HepG2 (cell line): ENCODE measurements around the gene TACC3. TPM values are rescaled to one million over a fixed set of nuclear protein-coding genes. Genes with fewer than 3 reads are reported as not detected.
A peak's percentile ranks its signal among the peaks of the same experiment; 100 is the strongest.

Source experiments
- FOXP1 ChIP-seq, 2 experiments: fragments of 450-650 bp in 1 of 2; IDR thresholded peaks; 2 replicates each; pipeline ENCODE4 v1.6.1; 2017 to 2018; ENCODE audit warnings: antibody characterized with exemption in 1 of 2
- HIVEP1 ChIP-seq: sonication (generic); formaldehyde crosslinking; IDR thresholded peaks from 2 replicates; pipeline ENCODE4 v1.4.0; 2020; ENCODE audit warnings: mild to moderate bottlenecking, missing genetic modification reagents
- HNRNPLL ChIP-seq: fragments of 200-400 bp; formaldehyde crosslinking; IDR thresholded peaks from 2 replicates; pipeline ENCODE4 v1.6.1; 2017; ENCODE audit warnings: mild to moderate bottlenecking, low read depth, low read length; ENCODE audit not compliant: poor library complexity, severe bottlenecking
- KDM6A ChIP-seq: IDR thresholded peaks from 2 replicates; pipeline ENCODE4 v1.6.1; 2016; ENCODE audit warnings: low read depth
- SALL2 ChIP-seq: sonication (generic); formaldehyde crosslinking; IDR thresholded peaks from 2 replicates; pipeline ENCODE4 v1.8.1; 2023; ENCODE audit warnings: mild to moderate bottlenecking, missing genetic modification reagents, inconsistent platforms
- SRSF4 ChIP-seq: fragments of 200-400 bp; formaldehyde crosslinking; IDR thresholded peaks from one replicate; pipeline ENCODE4 v1.6.1; 2018; ENCODE audit warnings: mild to moderate bottlenecking, low read depth, low read length, moderate library complexity; ENCODE audit not compliant: poor library complexity, severe bottlenecking
- ZNF282 ChIP-seq: fragments of 450-650 bp; IDR thresholded peaks from 2 replicates; pipeline ENCODE4 v1.6.1; 2018; ENCODE audit not compliant: partially characterized antibody
- polyA plus RNA-seq, 8 experiments: library from polyadenylated mRNA; depleted of rRNA in 3 of 8; stranded (reverse) in 7 of 8; unstranded in 1 of 8; fragments of >200 nt; fragmentation: Illumina TruSeq in 4 of 8; extraction: Trizol in 4 of 8; gene quantifications; 2 replicates each; pipeline versions ENCODE4 v1.2.1 to v1.2.3, GENCODE V29; 2011 to 2016; ENCODE audit warnings: low read depth in 4 of 8, missing spikeins in 1 of 8, mixed read lengths in 1 of 8; ENCODE audit not compliant: insufficient read depth in 1 of 8
- total RNA-seq, 5 experiments: library from RNA; depleted of rRNA; stranded (reverse); fragments of >200 nt; fragmentation: Illumina TruSeq; extraction: Trizol; gene quantifications; 2 replicates each; pipeline ENCODE4 v1.2.3, GENCODE V29; 2016; ENCODE audit warnings: low read depth in 1 of 5
- TF ChIP-seq, protein P1 (sequence below): sonication (generic); formaldehyde crosslinking; IDR thresholded peaks from 2 replicates; pipeline ENCODE4 v1.4.0; 2020; ENCODE audit warnings: missing genetic modification reagents, borderline replicate concordance
- TF ChIP-seq, protein P2 (sequence below): sonication (generic); formaldehyde crosslinking; IDR thresholded peaks from 2 replicates; pipeline ENCODE4 v1.5.0; 2020; ENCODE audit warnings: missing genetic modification reagents, mild to moderate bottlenecking, borderline replicate concordance
- TF ChIP-seq, protein P3 (sequence below): sonication (generic); formaldehyde crosslinking; IDR thresholded peaks from 2 replicates; pipeline ENCODE4 v1.4.0; 2020; ENCODE audit warnings: missing genetic modification reagents
- TF ChIP-seq, protein P4 (sequence below): sonication (generic); formaldehyde crosslinking; IDR thresholded peaks from 2 replicates; pipeline ENCODE4 v1.9.0; 2021; ENCODE audit warnings: missing genetic modification reagents, mild to moderate bottlenecking, borderline replicate concordance
- TF ChIP-seq, protein P5 (sequence below): sonication (generic); formaldehyde crosslinking; IDR thresholded peaks from 2 replicates; pipeline ENCODE4 v1.4.0; 2020; ENCODE audit warnings: missing genetic modification reagents
- TF ChIP-seq, protein P6 (sequence below): sonication (generic); formaldehyde crosslinking; IDR thresholded peaks from 2 replicates; pipeline ENCODE4 v1.5.1; 2020; ENCODE audit warnings: missing genetic modification reagents, mild to moderate bottlenecking, borderline replicate concordance
- TF ChIP-seq, protein P7 (sequence below): sonication (generic); formaldehyde crosslinking; IDR thresholded peaks from 2 replicates; pipeline ENCODE4 v1.4.0; 2020; ENCODE audit warnings: missing genetic modification reagents

Gene TACC3
- total and polyA plus RNA-seq, 2 of the 13 experiments (the other 11 are each of a cell fraction or from before 2014, with no cell fraction given): 20.3 to 21.2 TPM

DNA sequence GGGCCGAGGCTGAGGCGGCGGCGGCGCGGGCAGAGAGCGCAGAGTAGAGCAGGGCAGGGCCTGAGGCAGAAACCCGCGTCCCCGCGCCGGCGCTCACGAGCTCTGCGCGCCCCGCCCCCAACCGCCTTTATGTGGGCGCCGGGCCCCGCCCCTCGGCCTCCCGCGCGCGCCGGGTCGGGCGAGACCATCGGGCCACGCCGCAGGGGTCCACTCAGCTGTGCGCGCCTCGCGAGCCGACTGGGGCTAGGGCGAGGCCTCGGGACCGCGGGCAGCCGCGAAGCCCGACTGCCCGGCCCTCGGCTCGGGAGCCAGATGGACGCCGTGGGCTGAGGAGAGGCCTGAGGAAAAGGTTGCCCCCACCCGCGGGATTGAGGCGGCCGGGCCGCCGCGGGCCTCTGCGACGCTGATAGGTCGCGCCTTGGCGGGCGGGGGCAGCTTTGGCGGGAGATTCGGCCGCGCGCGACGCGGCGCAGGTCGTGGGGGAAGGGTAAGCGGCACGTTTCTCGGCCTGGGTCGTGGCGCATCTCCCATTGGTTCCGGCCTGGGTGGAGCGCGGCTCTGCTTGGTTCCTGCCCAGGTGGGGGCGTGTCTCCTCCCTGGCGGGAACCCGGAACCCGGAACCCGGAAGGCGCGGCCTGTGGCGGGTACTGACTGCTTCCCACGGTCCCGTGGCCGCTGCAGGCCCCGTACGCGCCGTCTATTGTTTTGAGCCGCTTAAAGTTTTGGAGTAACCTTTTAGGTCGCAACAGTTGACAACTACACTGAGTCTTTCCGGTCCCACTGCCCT, 8.9 kb upstream of the TACC3 start, which contains the start of gene SLBP (continued):
- TF ChIP-seq, protein P1, sequence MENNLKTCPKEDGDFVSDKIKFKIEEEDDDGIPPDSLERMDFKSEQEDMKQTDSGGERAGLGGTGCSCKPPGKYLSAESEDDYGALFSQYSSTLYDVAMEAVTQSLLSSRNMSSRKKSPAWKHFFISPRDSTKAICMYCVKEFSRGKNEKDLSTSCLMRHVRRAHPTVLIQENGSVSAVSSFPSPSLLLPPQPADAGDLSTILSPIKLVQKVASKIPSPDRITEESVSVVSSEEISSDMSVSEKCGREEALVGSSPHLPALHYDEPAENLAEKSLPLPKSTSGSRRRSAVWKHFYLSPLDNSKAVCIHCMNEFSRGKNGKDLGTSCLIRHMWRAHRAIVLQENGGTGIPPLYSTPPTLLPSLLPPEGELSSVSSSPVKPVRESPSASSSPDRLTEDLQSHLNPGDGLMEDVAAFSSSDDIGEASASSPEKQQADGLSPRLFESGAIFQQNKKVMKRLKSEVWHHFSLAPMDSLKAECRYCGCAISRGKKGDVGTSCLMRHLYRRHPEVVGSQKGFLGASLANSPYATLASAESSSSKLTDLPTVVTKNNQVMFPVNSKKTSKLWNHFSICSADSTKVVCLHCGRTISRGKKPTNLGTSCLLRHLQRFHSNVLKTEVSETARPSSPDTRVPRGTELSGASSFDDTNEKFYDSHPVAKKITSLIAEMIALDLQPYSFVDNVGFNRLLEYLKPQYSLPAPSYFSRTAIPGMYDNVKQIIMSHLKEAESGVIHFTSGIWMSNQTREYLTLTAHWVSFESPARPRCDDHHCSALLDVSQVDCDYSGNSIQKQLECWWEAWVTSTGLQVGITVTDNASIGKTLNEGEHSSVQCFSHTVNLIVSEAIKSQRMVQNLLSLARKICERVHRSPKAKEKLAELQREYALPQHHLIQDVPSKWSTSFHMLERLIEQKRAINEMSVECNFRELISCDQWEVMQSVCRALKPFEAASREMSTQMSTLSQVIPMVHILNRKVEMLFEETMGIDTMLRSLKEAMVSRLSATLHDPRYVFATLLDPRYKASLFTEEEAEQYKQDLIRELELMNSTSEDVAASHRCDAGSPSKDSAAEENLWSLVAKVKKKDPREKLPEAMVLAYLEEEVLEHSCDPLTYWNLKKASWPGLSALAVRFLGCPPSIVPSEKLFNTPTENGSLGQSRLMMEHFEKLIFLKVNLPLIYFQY (CRISPR knock-in tag): peak; percentile 89; the same call in 1 of the 2 replicates
- no peak for TF ChIP-seq SRSF4
- TF ChIP-seq ZNF282: no peak
- TF ChIP-seq, protein P2, sequence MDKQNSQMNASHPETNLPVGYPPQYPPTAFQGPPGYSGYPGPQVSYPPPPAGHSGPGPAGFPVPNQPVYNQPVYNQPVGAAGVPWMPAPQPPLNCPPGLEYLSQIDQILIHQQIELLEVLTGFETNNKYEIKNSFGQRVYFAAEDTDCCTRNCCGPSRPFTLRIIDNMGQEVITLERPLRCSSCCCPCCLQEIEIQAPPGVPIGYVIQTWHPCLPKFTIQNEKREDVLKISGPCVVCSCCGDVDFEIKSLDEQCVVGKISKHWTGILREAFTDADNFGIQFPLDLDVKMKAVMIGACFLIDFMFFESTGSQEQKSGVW (CRISPR knock-in tag): peak; percentile 71; the same call in 1 of the 2 replicates
- TF ChIP-seq KDM6A: no peak
- TF ChIP-seq HIVEP1: peak; percentile 87
- TF ChIP-seq, protein P3, sequence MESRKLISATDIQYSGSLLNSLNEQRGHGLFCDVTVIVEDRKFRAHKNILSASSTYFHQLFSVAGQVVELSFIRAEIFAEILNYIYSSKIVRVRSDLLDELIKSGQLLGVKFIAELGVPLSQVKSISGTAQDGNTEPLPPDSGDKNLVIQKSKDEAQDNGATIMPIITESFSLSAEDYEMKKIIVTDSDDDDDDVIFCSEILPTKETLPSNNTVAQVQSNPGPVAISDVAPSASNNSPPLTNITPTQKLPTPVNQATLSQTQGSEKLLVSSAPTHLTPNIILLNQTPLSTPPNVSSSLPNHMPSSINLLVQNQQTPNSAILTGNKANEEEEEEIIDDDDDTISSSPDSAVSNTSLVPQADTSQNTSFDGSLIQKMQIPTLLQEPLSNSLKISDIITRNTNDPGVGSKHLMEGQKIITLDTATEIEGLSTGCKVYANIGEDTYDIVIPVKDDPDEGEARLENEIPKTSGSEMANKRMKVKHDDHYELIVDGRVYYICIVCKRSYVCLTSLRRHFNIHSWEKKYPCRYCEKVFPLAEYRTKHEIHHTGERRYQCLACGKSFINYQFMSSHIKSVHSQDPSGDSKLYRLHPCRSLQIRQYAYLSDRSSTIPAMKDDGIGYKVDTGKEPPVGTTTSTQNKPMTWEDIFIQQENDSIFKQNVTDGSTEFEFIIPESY (CRISPR knock-in tag): no peak
- peak; percentile 44 for TF ChIP-seq HNRNPLL
- TF ChIP-seq FOXP1 (IDR thresholded peaks at IDR 0.05): no peak
- no peak for TF ChIP-seq FOXP1 (CRISPR knock-in tag; IDR thresholded peaks at IDR 0.05)
- TF ChIP-seq, protein P4, sequence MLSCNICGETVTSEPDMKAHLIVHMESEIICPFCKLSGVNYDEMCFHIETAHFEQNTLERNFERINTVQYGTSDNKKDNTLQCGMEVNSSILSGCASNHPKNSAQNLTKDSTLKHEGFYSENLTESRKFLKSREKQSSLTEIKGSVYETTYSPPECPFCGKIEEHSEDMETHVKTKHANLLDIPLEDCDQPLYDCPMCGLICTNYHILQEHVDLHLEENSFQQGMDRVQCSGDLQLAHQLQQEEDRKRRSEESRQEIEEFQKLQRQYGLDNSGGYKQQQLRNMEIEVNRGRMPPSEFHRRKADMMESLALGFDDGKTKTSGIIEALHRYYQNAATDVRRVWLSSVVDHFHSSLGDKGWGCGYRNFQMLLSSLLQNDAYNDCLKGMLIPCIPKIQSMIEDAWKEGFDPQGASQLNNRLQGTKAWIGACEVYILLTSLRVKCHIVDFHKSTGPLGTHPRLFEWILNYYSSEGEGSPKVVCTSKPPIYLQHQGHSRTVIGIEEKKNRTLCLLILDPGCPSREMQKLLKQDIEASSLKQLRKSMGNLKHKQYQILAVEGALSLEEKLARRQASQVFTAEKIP: no peak
- peak; percentile 99 for TF ChIP-seq SALL2 (CRISPR knock-in tag)
- TF ChIP-seq, protein P5, sequence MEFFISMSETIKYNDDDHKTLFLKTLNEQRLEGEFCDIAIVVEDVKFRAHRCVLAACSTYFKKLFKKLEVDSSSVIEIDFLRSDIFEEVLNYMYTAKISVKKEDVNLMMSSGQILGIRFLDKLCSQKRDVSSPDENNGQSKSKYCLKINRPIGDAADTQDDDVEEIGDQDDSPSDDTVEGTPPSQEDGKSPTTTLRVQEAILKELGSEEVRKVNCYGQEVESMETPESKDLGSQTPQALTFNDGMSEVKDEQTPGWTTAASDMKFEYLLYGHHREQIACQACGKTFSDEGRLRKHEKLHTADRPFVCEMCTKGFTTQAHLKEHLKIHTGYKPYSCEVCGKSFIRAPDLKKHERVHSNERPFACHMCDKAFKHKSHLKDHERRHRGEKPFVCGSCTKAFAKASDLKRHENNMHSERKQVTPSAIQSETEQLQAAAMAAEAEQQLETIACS (CRISPR knock-in tag): peak; percentile 88
- TF ChIP-seq, protein P6, sequence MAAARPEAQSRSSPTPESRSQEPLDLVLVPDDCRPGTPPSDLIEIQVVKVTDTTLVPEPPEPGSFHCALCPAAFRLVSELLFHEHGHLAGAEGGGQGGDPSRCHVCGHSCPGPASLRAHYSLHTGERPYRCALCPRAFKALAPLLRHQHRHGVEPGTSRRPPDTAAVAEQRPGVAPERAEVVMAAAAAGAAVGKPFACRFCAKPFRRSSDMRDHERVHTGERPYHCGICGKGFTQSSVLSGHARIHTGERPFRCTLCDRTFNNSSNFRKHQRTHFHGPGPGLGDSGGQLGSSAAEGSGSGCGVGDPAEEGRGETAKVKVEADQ (CRISPR knock-in tag): no peak; the same call in 1 of the 2 replicates
- TF ChIP-seq, protein P7, sequence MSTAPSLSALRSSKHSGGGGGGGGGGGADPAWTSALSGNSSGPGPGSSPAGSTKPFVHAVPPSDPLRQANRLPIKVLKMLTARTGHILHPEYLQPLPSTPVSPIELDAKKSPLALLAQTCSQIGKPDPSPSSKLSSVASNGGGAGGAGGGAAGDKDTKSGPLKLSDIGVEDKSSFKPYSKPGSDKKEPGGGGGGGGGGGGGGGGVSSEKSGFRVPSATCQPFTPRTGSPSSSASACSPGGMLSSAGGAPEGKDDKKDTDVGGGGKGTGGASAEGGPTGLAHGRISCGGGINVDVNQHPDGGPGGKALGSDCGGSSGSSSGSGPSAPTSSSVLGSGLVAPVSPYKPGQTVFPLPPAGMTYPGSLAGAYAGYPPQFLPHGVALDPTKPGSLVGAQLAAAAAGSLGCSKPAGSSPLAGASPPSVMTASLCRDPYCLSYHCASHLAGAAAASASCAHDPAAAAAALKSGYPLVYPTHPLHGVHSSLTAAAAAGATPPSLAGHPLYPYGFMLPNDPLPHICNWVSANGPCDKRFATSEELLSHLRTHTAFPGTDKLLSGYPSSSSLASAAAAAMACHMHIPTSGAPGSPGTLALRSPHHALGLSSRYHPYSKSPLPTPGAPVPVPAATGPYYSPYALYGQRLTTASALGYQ (CRISPR knock-in tag): peak; percentile 83
